Colonic mucosa (tissue), 4 donors: ENCODE data around the gene CDRT4. TPM values are rescaled to one million over a fixed set of nuclear protein-coding genes. Genes with fewer than 3 reads are reported as not detected.
A peak's percentile ranks its signal among the peaks of the same experiment; 100 is the strongest.

Source experiments
- DNase-seq: peaks from one replicate; pipeline ENCODE4 v3.0.0-alpha.2; 2020
- H3K27ac ChIP-seq: fragments of 200-600 bp; one replicate; pipeline ENCODE4 v1.8.0; 2021
- H3K27me3 ChIP-seq: fragments of 200-600 bp; one replicate; pipeline ENCODE4 v1.8.0; 2021
- H3K36me3 ChIP-seq: fragments of 200-600 bp; one replicate; pipeline ENCODE4 v1.8.0; 2021
- H3K4me1 ChIP-seq: fragments of 200-600 bp; one replicate; pipeline ENCODE4 v1.8.0; 2021; ENCODE audit warnings: mild to moderate bottlenecking
- H3K4me3 ChIP-seq: fragments of 200-600 bp; one replicate; pipeline ENCODE4 v1.8.0; 2021
- H3K9ac ChIP-seq, 2 donors: one replicate each; pipeline ENCODE4 v1.7.0; 2013; ENCODE audit warnings: control low read depth in 2 of 2, low read depth in 2 of 2, low read length in 2 of 2
- H3K9me3 ChIP-seq: fragments of 200-600 bp; one replicate; pipeline ENCODE4 v1.8.0; 2021
- CTCF ChIP-seq: fragments of 200-600 bp; IDR thresholded peaks from one replicate; pipeline ENCODE4 v1.8.0; 2022; ENCODE audit warnings: antibody characterized with exemption, mild to moderate bottlenecking
- intact Hi-C: fragments of 100-400 bp; cut with DNase I; formaldehyde crosslinking; loops from one replicate; pipeline ENCODE4 v1.14.1; 2022
- total RNA-seq, 2 donors: library from RNA; stranded (reverse); fragmentation: NEBNext Ultra II Directional in 1 of 2; extraction: Animal tissue kit (Norgen Biotek cat#: 25700) in 1 of 2; gene quantifications; one replicate each; pipeline ENCODE4 v1.2.1, GENCODE V29; 2021
- donor health status: healthy.
- donor health status: DM: no; HTN: no; CAD: no.
- donor health status: DM: no; HTN: no; CAD: no.

CDRT4 gene
- total RNA-seq, 2 donors from 2014 or later = 3.8 to 5.3 TPM

DNA sequence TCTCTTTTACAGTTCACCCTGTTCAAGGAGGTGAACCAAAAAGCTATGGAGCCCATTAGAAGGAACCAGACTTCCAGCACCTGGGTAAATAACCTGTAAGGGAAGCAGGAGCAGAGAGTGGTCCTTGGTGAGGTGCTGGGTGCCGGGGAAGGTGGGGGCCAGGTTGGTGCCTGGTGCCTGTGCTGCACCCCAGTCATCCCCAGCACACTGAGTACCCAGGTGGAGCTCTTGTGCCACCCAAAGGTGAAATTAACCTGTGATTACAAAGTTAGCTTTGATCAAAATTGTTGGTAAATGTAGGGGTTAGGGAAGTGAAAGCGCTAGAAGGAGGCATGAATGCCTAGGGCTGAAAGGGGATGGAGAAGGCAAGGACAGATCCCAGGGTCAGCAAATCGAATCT, 58.6 kb downstream of the CDRT4 start:
- no peak overlapping the region for H3K27ac ChIP-seq
- no peak overlapping the region for H3K9ac ChIP-seq
- no peak for TF ChIP-seq CTCF
- intact Hi-C loops = loop anchor here (2.0 kb wide), 1 partner anchor 148 kb away; no protein-coding TSS in a partner anchor
- no peak overlapping the region for H3K4me3 ChIP-seq
- H3K27me3 ChIP-seq = no peaks in the 10 kb centered on the region
- no peaks in the 10 kb centered on the region for H3K36me3 ChIP-seq
- no peaks in the 10 kb centered on the region for H3K9me3 ChIP-seq
- no peak for DNase-seq
- H3K4me1 ChIP-seq = no peaks in the 10 kb centered on the region

DNA sequence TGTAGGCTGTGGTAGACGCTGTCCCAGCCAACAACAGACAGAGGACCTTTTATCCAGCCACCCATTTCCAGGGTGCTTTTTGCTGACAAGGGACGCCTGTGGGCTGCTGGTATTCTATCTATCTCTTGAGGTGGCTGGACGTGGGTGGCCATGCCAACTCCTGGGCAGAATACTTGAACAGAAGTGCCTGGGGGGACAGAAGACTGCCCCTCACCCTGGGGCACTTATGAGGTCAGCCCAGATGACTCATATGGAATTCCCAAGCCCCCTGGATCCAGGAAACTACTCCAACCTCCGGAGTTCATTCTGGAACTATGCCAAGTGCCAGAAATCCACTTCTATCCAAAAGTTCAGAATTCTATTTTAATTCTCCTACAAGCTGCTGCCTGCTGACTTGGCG, 61.3 kb downstream of the CDRT4 start:
- Histone ChIP-seq H3K4me3 (no peak overlapping the region), H3K36me3 (no peaks in the 10 kb centered on the region), H3K9me3 (no peaks in the 10 kb centered on the region), H3K9ac (no peak overlapping the region), H3K4me1 (no peaks in the 10 kb centered on the region), H3K27me3 (no peaks in the 10 kb centered on the region), H3K27ac (no peak overlapping the region)
- intact Hi-C loops = no loop called here
- no peak for TF ChIP-seq CTCF
- no peak for DNase-seq

DNA sequence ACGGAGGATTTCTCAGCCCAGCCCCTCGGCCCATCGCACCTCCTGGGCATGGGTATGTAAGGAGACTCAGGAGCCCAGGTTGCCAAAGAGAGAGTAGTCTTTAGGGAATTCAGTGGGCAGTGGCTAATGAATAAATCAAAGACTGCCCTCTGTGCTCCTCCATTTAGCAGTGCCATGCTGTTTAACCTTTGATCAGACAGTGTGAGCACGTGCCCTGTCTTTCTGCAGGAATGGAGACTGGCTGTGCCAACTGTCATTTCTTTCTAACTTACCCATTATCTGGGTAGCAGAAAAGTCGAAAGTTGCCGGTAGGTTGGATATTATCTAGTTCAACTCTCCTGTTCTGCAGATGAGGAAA, 62.4 kb downstream of the CDRT4 start:
- DNase-seq = no peak
- no peaks in the 10 kb centered on the region for H3K9me3 ChIP-seq
- no peaks in the 10 kb centered on the region for H3K4me1 ChIP-seq
- no peak for TF ChIP-seq CTCF
- H3K9ac ChIP-seq = no peak overlapping the region
- no peaks in the 10 kb centered on the region for H3K36me3 ChIP-seq
- intact Hi-C loops = no loop called here
- no peak overlapping the region for H3K27ac ChIP-seq
- H3K27me3 ChIP-seq = no peaks in the 10 kb centered on the region
- no peak overlapping the region for H3K4me3 ChIP-seq

- H3K4me1 ChIP-seq = no peaks in the 10 kb centered on the region
- intact Hi-C loops = no loop called here
- no peaks in the 10 kb centered on the region for H3K9me3 ChIP-seq
- H3K27me3 ChIP-seq = no peaks in the 10 kb centered on the region
- no peak for TF ChIP-seq CTCF
- H3K9ac ChIP-seq = peak overlapping the region; percentile 26 to 37
- no peaks in the 10 kb centered on the region for H3K36me3 ChIP-seq
- no peak overlapping the region for H3K27ac ChIP-seq
- DNase-seq = no peak
- H3K4me3 ChIP-seq = no peak overlapping the region
Observed at GRCh38 chr17:15404106-15405057, 63.0 kb downstream of the CDRT4 start.

GRCh38 chr17:15403276-15403939, 64.0 kb downstream of the CDRT4 start:
- intact Hi-C loops = no loop called here
- Histone ChIP-seq H3K9ac (peak overlapping the region in 1 of 2 donors; percentile 30), H3K9me3 (no peaks in the 10 kb centered on the region), H3K36me3 (no peaks in the 10 kb centered on the region), H3K4me1 (no peaks in the 10 kb centered on the region), H3K4me3 (no peak overlapping the region), H3K27ac (no peak overlapping the region), H3K27me3 (no peaks in the 10 kb centered on the region)
- DNase-seq = no peak
- TF ChIP-seq CTCF = no peak
